NCI-H748 (cell line): ENCODE measurements around the gene SYNGAP1.
"Not testable (repeated sequence)": the region's sequence is repeated elsewhere in the genome, so short reads cannot be mapped to it uniquely, and the experiment has no call there.

ENCODE experiments used
- DNase-seq: peaks from one replicate; lab custom pipeline; 2025; ENCODE audit not compliant: unreplicated experiment; lab: John Stamatoyannopoulos, UW

SYNGAP1 gene

GRCh38 chr6:33399881-33400280, 20.0 kb upstream of the SYNGAP1 start:
- not testable (repeated sequence) for DNase-seq

- DNase-seq, result no peak
Measured at GRCh38 chr6:33404884-33405283, 15.0 kb upstream of the SYNGAP1 start.

GRCh38 chr6:33405386-33405940, 14.4 kb upstream of the SYNGAP1 start:
- no peak for DNase-seq

GRCh38 chr6:33406126-33406525, 13.7 kb upstream of the SYNGAP1 start:
- DNase-seq, result no peak

- no peak for DNase-seq
Measured at GRCh38 chr6:33407132-33407718, 12.6 kb upstream of the SYNGAP1 start.

- DNase-seq, result peak; percentile 99
Measured at GRCh38 chr6:33410050-33410710, 9.7 kb upstream of the SYNGAP1 start.

- DNase-seq, result no peak
Measured at GRCh38 chr6:33410711-33411631, 8.9 kb upstream of the SYNGAP1 start, which contains the start of gene PHF1. TSS of gene PHF1 (plus strand) at chr6:33411014. CDS start at chr6:33412264, 1,250 bp downstream.

GRCh38 chr6:33411632-33412005, 8.2 kb upstream of the SYNGAP1 start:
- DNase-seq, result no peak

- DNase-seq, result no peak
Measured at GRCh38 chr6:33412140-33413009, 7.5 kb upstream of the SYNGAP1 start.

- DNase-seq, result no peak
Measured at GRCh38 chr6:33413241-33414120, 6.4 kb upstream of the SYNGAP1 start.

GRCh38 chr6:33414592-33415271, 5.1 kb upstream of the SYNGAP1 start:
- no peak for DNase-seq

- DNase-seq, result no peak
Measured at GRCh38 chr6:33415831-33416230, 4.0 kb upstream of the SYNGAP1 start.

- no peak for DNase-seq
Measured at GRCh38 chr6:33416386-33417127, 3.3 kb upstream of the SYNGAP1 start.

- DNase-seq, result peak; percentile 76
Measured at GRCh38 chr6:33417128-33417902, 2.5 kb upstream of the SYNGAP1 start.

GRCh38 chr6:33417903-33418689, 1.8 kb upstream of the SYNGAP1 start, which contains the start of gene CUTA:
TSS of gene CUTA (minus strand) at chr6:33418107. CDS start at chr6:33418000, 107 bp downstream.
- DNase-seq, result peak; percentile 100

GRCh38 chr6:33418690-33419291, 1.1 kb upstream of the SYNGAP1 start:
- no peak for DNase-seq
